Left ventricle myocardium inferior (tissue), 1 donor: ENCODE results near the gene MAP3K15. TPM values are rescaled to one million over a fixed set of nuclear protein-coding genes. Genes with fewer than 3 reads are reported as not detected.
"Not testable (repeated sequence)": the region's sequence is repeated elsewhere in the genome, so short reads cannot be mapped to it uniquely, and the experiment has no call there.

ENCODE experiments used
- DNase-seq: peaks from one replicate; pipeline ENCODE4 v3.0.0-alpha.2; 2020
- H3K27ac ChIP-seq: fragments of 200-600 bp; replicated peaks from 2 replicates; pipeline ENCODE4 v1.8.0; 2021
- H3K27me3 ChIP-seq: fragments of 200-600 bp; 2 replicates; pipeline ENCODE4 v1.8.0; 2021; ENCODE audit warnings: low read depth
- H3K36me3 ChIP-seq: fragments of 200-600 bp; 2 replicates; pipeline ENCODE4 v1.8.0; 2021
- H3K4me1 ChIP-seq: fragments of 200-600 bp; 2 replicates; pipeline ENCODE4 v1.8.0; 2021
- H3K4me3 ChIP-seq: fragments of 200-600 bp; 2 replicates; pipeline ENCODE4 v1.8.0; 2021; ENCODE audit warnings: mild to moderate bottlenecking, moderate library complexity
- H3K9me3 ChIP-seq: fragments of 200-600 bp; replicated peaks from 2 replicates; pipeline ENCODE4 v1.8.0; 2021
- CTCF ChIP-seq: fragments of 200-600 bp; IDR thresholded peaks from 2 replicates; pipeline ENCODE4 v1.8.0; 2021; ENCODE audit warnings: antibody characterized with exemption, mild to moderate bottlenecking, borderline replicate concordance
- intact Hi-C: fragments of 100-400 bp; cut with micrococcal nuclease; formaldehyde crosslinking; loops from one replicate; pipeline ENCODE4 v1.11.0; 2022
- total RNA-seq: library from RNA; stranded (reverse); fragmentation: NEBNext Ultra II Directional; extraction: Animal tissue kit (Norgen Biotek cat#: 25700); gene quantifications from one replicate; pipeline ENCODE4 v1.2.1, GENCODE V29; 2021
- donor health status: DM: no; HTN: yes; CAD: no; lungs with severe emphysema.

MAP3K15 gene
- total RNA-seq, 1 donor from 2014 or later, result not detected

- Histone ChIP-seq H3K9me3 (no peaks in the 10 kb centered on the region), H3K27ac (no peak overlapping the region), H3K4me3 (no peak overlapping the region), H3K4me1 (no peaks in the 10 kb centered on the region), H3K27me3 (no peaks in the 10 kb centered on the region), H3K36me3 (no peaks in the 10 kb centered on the region)
- no peak for DNase-seq
- intact Hi-C loops, result no loop called here
- TF ChIP-seq CTCF, result no peak
Measured at GRCh38 chrX:19443869-19444526, 71.3 kb downstream of the MAP3K15 start.

- Histone ChIP-seq H3K27me3 (no peaks in the 10 kb centered on the region), H3K36me3 (no peaks in the 10 kb centered on the region), H3K4me1 (no peaks in the 10 kb centered on the region), H3K4me3 (no peak overlapping the region), H3K9me3 (no peaks in the 10 kb centered on the region), H3K27ac (no peak overlapping the region)
- DNase-seq, result no peak
- intact Hi-C loops, result no loop called here
- TF ChIP-seq CTCF, result no peak
Measured at GRCh38 chrX:19440713-19441112, 74.6 kb downstream of the MAP3K15 start.

- H3K4me1 ChIP-seq, intact Hi-C loops, H3K27me3 ChIP-seq, H3K9me3 ChIP-seq, H3K4me3 ChIP-seq, H3K27ac ChIP-seq, H3K36me3 ChIP-seq, DNase-seq: not testable (repeated sequence)
Measured at GRCh38 chrX:19422661-19423060, 92.6 kb downstream of the MAP3K15 start.

- TF ChIP-seq CTCF, result no peak
- no peaks in the 10 kb centered on the region for H3K4me1 ChIP-seq
- DNase-seq, result no peak
- no peaks in the 10 kb centered on the region for H3K27me3 ChIP-seq
- no peak overlapping the region for H3K27ac ChIP-seq
- no peak overlapping the region for H3K4me3 ChIP-seq
- no peaks in the 10 kb centered on the region for H3K9me3 ChIP-seq
- no peaks in the 10 kb centered on the region for H3K36me3 ChIP-seq
- intact Hi-C loops, result no loop called here
Measured at GRCh38 chrX:19410259-19410658, 105.0 kb downstream of the MAP3K15 start.

- H3K4me3 ChIP-seq, result no peak overlapping the region
- intact Hi-C loops, result no loop called here
- H3K9me3 ChIP-seq, result no peaks in the 10 kb centered on the region
- no peak for TF ChIP-seq CTCF
- no peak overlapping the region for H3K27ac ChIP-seq
- no peaks in the 10 kb centered on the region for H3K36me3 ChIP-seq
- H3K4me1 ChIP-seq, result no peaks in the 10 kb centered on the region
- no peak for DNase-seq
- no peaks in the 10 kb centered on the region for H3K27me3 ChIP-seq
Measured at GRCh38 chrX:19403696-19404095, 111.6 kb downstream of the MAP3K15 start.

- Histone ChIP-seq H3K9me3 (no peaks in the 10 kb centered on the region), H3K36me3 (no peaks in the 10 kb centered on the region), H3K4me3 (no peak overlapping the region), H3K4me1 (no peaks in the 10 kb centered on the region), H3K27ac (no peak overlapping the region), H3K27me3 (no peaks in the 10 kb centered on the region)
- no peak for DNase-seq
- no peak for TF ChIP-seq CTCF
- intact Hi-C loops, result no loop called here
Measured at GRCh38 chrX:19392703-19393102, 122.6 kb downstream of the MAP3K15 start.
